WTC11 (cell line): ENCODE results near the gene MAPKAP1. TPM values are rescaled to one million over a fixed set of nuclear protein-coding genes. Genes with fewer than 3 reads are reported as not detected.

Source experiments
- ATAC-seq: fragments of 200-7000 bp; cut with Tn5 transposase; 2 replicates; pipeline ENCODE4 v1.10.0; 2021; ENCODE audit warnings: mild to moderate bottlenecking, moderate library complexity
- CTCF ChIA-PET: fragments of 300-600 bp; sonication (Branson Sonifier 250); formaldehyde crosslinking; loops from one replicate; lab custom pipeline; 2021; ENCODE audit warnings: antibody characterized with exemption; lab: Charles Lee
- POLR2A ChIA-PET: fragments of 350-600 bp; sonication (Branson Sonifier 250); formaldehyde crosslinking; loops from one replicate; lab custom pipeline; 2021; ENCODE audit warnings: antibody characterized with exemption; lab: Charles Lee
- DNase-seq: peaks from one replicate; pipeline ENCODE4 v3.0.0; 2021; ENCODE audit warnings: low spot score
- H3K27ac Mint-ChIP-seq: 2 replicates; pipeline ENCODE4 v1.8.0; 2021; ENCODE audit warnings: mixed read lengths
- H3K27me3 Mint-ChIP-seq: 2 replicates; pipeline ENCODE4 v1.8.0; 2021; ENCODE audit warnings: low read depth, mild to moderate bottlenecking, moderate library complexity, mixed read lengths
- H3K36me3 Mint-ChIP-seq: 2 replicates; pipeline ENCODE4 v1.8.0; 2021; ENCODE audit warnings: mixed read lengths
- H3K4me1 Mint-ChIP-seq: 2 replicates; pipeline ENCODE4 v1.8.0; 2022; ENCODE audit warnings: mixed read lengths
- H3K4me3 Mint-ChIP-seq: 2 replicates; pipeline ENCODE4 v1.8.0; 2021; ENCODE audit warnings: mild to moderate bottlenecking, moderate library complexity, mixed read lengths
- H3K9me3 Mint-ChIP-seq: 2 replicates; pipeline ENCODE4 v1.8.0; 2021; ENCODE audit warnings: mixed read lengths
- AFF4 ChIP-seq: sonication (generic); formaldehyde crosslinking; IDR thresholded peaks from 2 replicates; pipeline ENCODE4 v1.8.1; 2023; ENCODE audit warnings: mild to moderate bottlenecking, missing genetic modification reagents, borderline replicate concordance
- ATF1 ChIP-seq: sonication (generic); formaldehyde crosslinking; IDR thresholded peaks from 2 replicates; pipeline ENCODE4 v1.8.1; 2023; ENCODE audit warnings: mild to moderate bottlenecking, moderate library complexity, missing genetic modification reagents
- CREM ChIP-seq: sonication (generic); formaldehyde crosslinking; IDR thresholded peaks from 2 replicates; pipeline ENCODE4 v1.8.1; 2022; ENCODE audit warnings: mild to moderate bottlenecking, missing genetic modification reagents, moderate library complexity
- FOXP1 ChIP-seq: sonication (generic); formaldehyde crosslinking; IDR thresholded peaks from 2 replicates; pipeline ENCODE4 v1.8.0; 2022; ENCODE audit warnings: missing genetic modification reagents, mild to moderate bottlenecking, moderate library complexity, borderline replicate concordance
- GTF2I ChIP-seq: fragments of 250-450 bp; sonication (Bioruptor Pico); conservative IDR thresholded peaks from 2 replicates; pipeline ENCODE4 v1.4.0; 2021; ENCODE audit warnings: mild to moderate bottlenecking
- JAZF1 ChIP-seq: fragments of 250-450 bp; sonication (Bioruptor Pico); IDR thresholded peaks from 2 replicates; pipeline ENCODE4 v1.9.0; 2021; ENCODE audit warnings: moderate library complexity, mild to moderate bottlenecking, inconsistent platforms
- NFATC4 ChIP-seq: fragments of 250-450 bp; sonication (Bioruptor Pico); IDR thresholded peaks from 2 replicates; pipeline ENCODE4 v1.9.0; 2021; ENCODE audit warnings: mild to moderate bottlenecking
- OVOL2 ChIP-seq: fragments of 250-450 bp; sonication (Bioruptor Pico); IDR thresholded peaks from 2 replicates; pipeline ENCODE4 v1.9.0; 2021; ENCODE audit warnings: mild to moderate bottlenecking, borderline replicate concordance
- PRRX2 ChIP-seq: fragments of 250-450 bp; sonication (Bioruptor Pico); IDR thresholded peaks from 2 replicates; pipeline ENCODE4 v1.8.0; 2021; ENCODE audit warnings: mild to moderate bottlenecking
- RELA ChIP-seq: sonication (generic); formaldehyde crosslinking; IDR thresholded peaks from 2 replicates; pipeline ENCODE4 v1.8.1; 2022; ENCODE audit warnings: missing genetic modification reagents, mild to moderate bottlenecking, borderline replicate concordance
- TCF7 ChIP-seq: sonication (generic); formaldehyde crosslinking; IDR thresholded peaks from 2 replicates; pipeline ENCODE4 v1.8.0; 2022; ENCODE audit warnings: mild to moderate bottlenecking, low read depth, missing genetic modification reagents, moderate library complexity
- TP53 ChIP-seq: sonication (generic); formaldehyde crosslinking; IDR thresholded peaks from 2 replicates; pipeline ENCODE4 v1.8.1; 2023; ENCODE audit warnings: mild to moderate bottlenecking, missing genetic modification reagents
- ZBTB21 ChIP-seq: sonication (generic); formaldehyde crosslinking; IDR thresholded peaks from 2 replicates; pipeline ENCODE4 v1.8.1; 2023; ENCODE audit warnings: mild to moderate bottlenecking, missing genetic modification reagents, borderline replicate concordance
- ZNF396 ChIP-seq: fragments of 250-450 bp; sonication (Bioruptor Pico); IDR thresholded peaks from 2 replicates; pipeline ENCODE4 v1.8.0; 2021; ENCODE audit warnings: mild to moderate bottlenecking, moderate library complexity, borderline replicate concordance
- ZNF671 ChIP-seq: fragments of 250-450 bp; sonication (Bioruptor Pico); IDR thresholded peaks from 2 replicates; pipeline ENCODE4 v1.8.0; 2021; ENCODE audit warnings: mild to moderate bottlenecking
- total RNA-seq: library from RNA; stranded (reverse); gene quantifications from 3 replicates; pipeline ENCODE4 v1.2.3, GENCODE V29; 2021
- TF ChIP-seq, protein P1 (sequence below): fragments of 250-450 bp; sonication (Bioruptor Pico); IDR thresholded peaks from 2 replicates; pipeline ENCODE4 v1.9.0; 2021; ENCODE audit warnings: mild to moderate bottlenecking
- TF ChIP-seq, protein P2 (sequence below): sonication (generic); formaldehyde crosslinking; IDR thresholded peaks from 2 replicates; pipeline ENCODE4 v1.8.1; 2022; ENCODE audit warnings: missing genetic modification reagents, borderline replicate concordance

MAPKAP1 gene
- total RNA-seq, 1 experiment from 2014 or later, result 111 TPM

GRCh38 chr9:125439434-125440272 is 267.4 kb downstream of the MAPKAP1 start:
- no peaks in the 10 kb centered on the region for H3K27me3 Mint-ChIP-seq
- peak overlapping the region; percentile 37 for H3K27ac Mint-ChIP-seq
- DNase-seq (no peak), ATAC-seq (no peak)
- ChIA-PET POLR2A (no interaction called here), CTCF (no interaction called here)
- no peaks in the 10 kb centered on the region for H3K9me3 Mint-ChIP-seq
- no peaks in the 10 kb centered on the region; the same call in 1 of the 2 replicates for H3K4me1 Mint-ChIP-seq
- H3K36me3 Mint-ChIP-seq, result peaks cover 7% of the 10 kb centered on the region
- no peak overlapping the region for H3K4me3 Mint-ChIP-seq
- TF ChIP-seq FOXP1 (CRISPR knock-in tag) (no peak), PRRX2 (CRISPR knock-in tag) (no peak), OVOL2 (no peak), TCF7 (CRISPR knock-in tag) (no peak), ATF1 (CRISPR knock-in tag) (no peak), NFATC4 (no peak), ZNF396 (no peak), ZBTB21 (CRISPR knock-in tag) (no peak), TP53 (CRISPR knock-in tag) (no peak)

GRCh38 chr9:125438506-125439433 is 268.2 kb downstream of the MAPKAP1 start:
- no peak for DNase-seq
- Mint-ChIP-seq H3K4me3 (no peak overlapping the region), H3K36me3 (peaks cover 7% of the 10 kb centered on the region), H3K27me3 (no peaks in the 10 kb centered on the region), H3K27ac (no peak overlapping the region), H3K4me1 (no peaks in the 10 kb centered on the region), H3K9me3 (no peaks in the 10 kb centered on the region)
- CTCF ChIA-PET, result no interaction called here
- POLR2A ChIA-PET, result interaction anchor here (0.6 kb wide), 1 partner anchor 660 kb away, joined by 4 read pairs; no protein-coding TSS in a partner anchor
- no peak for TF ChIP-seq RELA
- no peak for ATAC-seq

DNA sequence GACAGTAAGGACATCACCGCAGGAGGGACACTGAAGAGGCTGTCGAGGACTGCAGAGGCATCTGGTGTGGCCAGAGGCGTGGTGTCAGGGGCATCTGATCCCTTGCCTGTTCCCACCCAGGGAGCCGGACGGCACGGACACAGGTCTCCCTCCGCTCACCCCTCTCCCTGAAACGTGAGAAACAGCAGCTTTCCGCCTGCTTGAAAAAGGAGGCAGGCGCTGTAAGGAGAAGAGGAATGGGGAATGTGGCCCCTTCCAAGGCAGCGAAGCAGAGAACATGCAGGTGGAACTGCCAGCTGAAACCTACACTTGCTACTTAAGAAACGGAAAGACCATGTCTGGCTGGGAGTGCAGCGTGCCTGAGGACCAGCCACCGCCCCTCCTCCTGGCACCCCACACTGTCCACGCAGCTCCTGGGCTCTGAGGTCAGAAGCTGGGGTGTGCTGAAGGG is 269.2 kb downstream of the MAPKAP1 start:
- Mint-ChIP-seq H3K4me1 (no peaks in the 10 kb centered on the region), H3K36me3 (peaks cover 5% of the 10 kb centered on the region), H3K9me3 (no peaks in the 10 kb centered on the region), H3K27ac (no peak overlapping the region), H3K4me3 (no peak overlapping the region), H3K27me3 (no peaks in the 10 kb centered on the region)
- TF ChIP-seq, protein P1, sequence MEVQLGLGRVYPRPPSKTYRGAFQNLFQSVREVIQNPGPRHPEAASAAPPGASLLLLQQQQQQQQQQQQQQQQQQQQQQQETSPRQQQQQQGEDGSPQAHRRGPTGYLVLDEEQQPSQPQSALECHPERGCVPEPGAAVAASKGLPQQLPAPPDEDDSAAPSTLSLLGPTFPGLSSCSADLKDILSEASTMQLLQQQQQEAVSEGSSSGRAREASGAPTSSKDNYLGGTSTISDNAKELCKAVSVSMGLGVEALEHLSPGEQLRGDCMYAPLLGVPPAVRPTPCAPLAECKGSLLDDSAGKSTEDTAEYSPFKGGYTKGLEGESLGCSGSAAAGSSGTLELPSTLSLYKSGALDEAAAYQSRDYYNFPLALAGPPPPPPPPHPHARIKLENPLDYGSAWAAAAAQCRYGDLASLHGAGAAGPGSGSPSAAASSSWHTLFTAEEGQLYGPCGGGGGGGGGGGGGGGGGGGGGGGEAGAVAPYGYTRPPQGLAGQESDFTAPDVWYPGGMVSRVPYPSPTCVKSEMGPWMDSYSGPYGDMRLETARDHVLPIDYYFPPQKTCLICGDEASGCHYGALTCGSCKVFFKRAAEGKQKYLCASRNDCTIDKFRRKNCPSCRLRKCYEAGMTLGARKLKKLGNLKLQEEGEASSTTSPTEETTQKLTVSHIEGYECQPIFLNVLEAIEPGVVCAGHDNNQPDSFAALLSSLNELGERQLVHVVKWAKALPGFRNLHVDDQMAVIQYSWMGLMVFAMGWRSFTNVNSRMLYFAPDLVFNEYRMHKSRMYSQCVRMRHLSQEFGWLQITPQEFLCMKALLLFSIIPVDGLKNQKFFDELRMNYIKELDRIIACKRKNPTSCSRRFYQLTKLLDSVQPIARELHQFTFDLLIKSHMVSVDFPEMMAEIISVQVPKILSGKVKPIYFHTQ (CRISPR knock-in tag), result no peak
- no peak for TF ChIP-seq ZNF671
- ChIA-PET CTCF (interaction anchor here (0.5 kb wide), 1 partner anchor 659 kb away, joined by 3 read pairs; no protein-coding TSS in a partner anchor), POLR2A (no interaction called here)
- ATAC-seq, result no peak
- DNase-seq, result no peak

GRCh38 chr9:125436613-125437443 is 270.2 kb downstream of the MAPKAP1 start:
- H3K27ac Mint-ChIP-seq, result no peak overlapping the region
- H3K4me1 Mint-ChIP-seq, result peaks cover 3% of the 10 kb centered on the region
- ATAC-seq (no peak), DNase-seq (no peak)
- ChIA-PET CTCF (interaction anchor here (0.6 to 1.8 kb wide), 2 partner anchors 29 to 118 kb away, joined by 4 to 9 read pairs; no protein-coding TSS in a partner anchor), POLR2A (interaction anchor here (0.6 kb wide), 1 partner anchor 204 kb away, joined by 3 read pairs; no protein-coding TSS in a partner anchor)
- no peak overlapping the region for H3K4me3 Mint-ChIP-seq
- no peaks in the 10 kb centered on the region for H3K36me3 Mint-ChIP-seq
- no peaks in the 10 kb centered on the region for H3K9me3 Mint-ChIP-seq
- H3K27me3 Mint-ChIP-seq, result no peaks in the 10 kb centered on the region
- TF ChIP-seq CREM (no peak), AFF4 (CRISPR knock-in tag) (no peak), GTF2I (CRISPR knock-in tag) (no peak), RELA (no peak), JAZF1 (CRISPR knock-in tag) (no peak), ZNF671 (no peak)
- TF ChIP-seq, protein P2, sequence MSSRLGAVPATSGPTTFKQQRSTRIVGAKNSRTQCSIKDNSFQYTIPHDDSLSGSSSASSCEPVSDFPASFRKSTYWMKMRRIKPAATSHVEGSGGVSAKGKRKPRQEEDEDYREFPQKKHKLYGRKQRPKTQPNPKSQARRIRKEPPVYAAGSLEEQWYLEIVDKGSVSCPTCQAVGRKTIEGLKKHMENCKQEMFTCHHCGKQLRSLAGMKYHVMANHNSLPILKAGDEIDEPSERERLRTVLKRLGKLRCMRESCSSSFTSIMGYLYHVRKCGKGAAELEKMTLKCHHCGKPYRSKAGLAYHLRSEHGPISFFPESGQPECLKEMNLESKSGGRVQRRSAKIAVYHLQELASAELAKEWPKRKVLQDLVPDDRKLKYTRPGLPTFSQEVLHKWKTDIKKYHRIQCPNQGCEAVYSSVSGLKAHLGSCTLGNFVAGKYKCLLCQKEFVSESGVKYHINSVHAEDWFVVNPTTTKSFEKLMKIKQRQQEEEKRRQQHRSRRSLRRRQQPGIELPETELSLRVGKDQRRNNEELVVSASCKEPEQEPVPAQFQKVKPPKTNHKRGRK (CRISPR knock-in tag), result no peak
